Ascending aorta (tissue), 2 donors: ENCODE measurements around the gene TCF15. TPM values are rescaled to one million over a fixed set of nuclear protein-coding genes. Genes with fewer than 3 reads are reported as not detected.

Experiments
- DNase-seq, 2 donors: peaks; one replicate each; pipeline ENCODE4 v3.0.0-alpha.2; 2019; ENCODE audit warnings: low spot score in 2 of 2
- H3K27ac ChIP-seq, 2 donors: fragments of 200-600 bp; sonication (generic); one replicate each; pipeline ENCODE4 v1.5.1; 2016 to 2017; ENCODE audit warnings: mild to moderate bottlenecking in 1 of 2
- H3K27me3 ChIP-seq: fragments of 200-600 bp; sonication (generic); one replicate; pipeline ENCODE4 v1.5.1; 2017
- H3K36me3 ChIP-seq, 2 donors: fragments of 200-600 bp; sonication (generic); one replicate each; pipeline ENCODE4 v1.5.1; 2016
- H3K4me1 ChIP-seq, 2 donors: fragments of 200-600 bp; sonication (generic); one replicate each; pipeline ENCODE4 v1.5.1; 2016 to 2017; ENCODE audit warnings: mild to moderate bottlenecking in 1 of 2
- H3K4me3 ChIP-seq, 2 donors: fragments of 200-600 bp; sonication (generic); one replicate each; pipeline ENCODE4 v1.5.1; 2016 to 2017; ENCODE audit warnings: mild to moderate bottlenecking in 1 of 2
- H3K9me3 ChIP-seq, 2 donors: fragments of 200-600 bp; sonication (generic); one replicate each; pipeline ENCODE4 v1.5.1; 2016
- CTCF ChIP-seq, 3 experiments: fragments of 200-600 bp in 2 of 3; fragments of 450-650 bp in 1 of 3; sonication (generic) in 2 of 3; IDR thresholded peaks; one replicate each; pipeline ENCODE4 v1.5.1; 2016 to 2019; ENCODE audit warnings: antibody characterized with exemption in 3 of 3, mild to moderate bottlenecking in 1 of 3, moderate library complexity in 1 of 3
- intact Hi-C: fragments of 100-400 bp; cut with DNase I; formaldehyde crosslinking; loops from one replicate; pipeline ENCODE4 v1.15.1; 2023
- total RNA-seq: library from RNA; depleted of rRNA; stranded (reverse); fragments of >200 nt; gene quantifications from one replicate; pipeline ENCODE4 v1.1.0, GENCODE V29; 2016

TCF15 gene
- total RNA-seq, 1 donor from 2014 or later, result 8.3 TPM

DNA sequence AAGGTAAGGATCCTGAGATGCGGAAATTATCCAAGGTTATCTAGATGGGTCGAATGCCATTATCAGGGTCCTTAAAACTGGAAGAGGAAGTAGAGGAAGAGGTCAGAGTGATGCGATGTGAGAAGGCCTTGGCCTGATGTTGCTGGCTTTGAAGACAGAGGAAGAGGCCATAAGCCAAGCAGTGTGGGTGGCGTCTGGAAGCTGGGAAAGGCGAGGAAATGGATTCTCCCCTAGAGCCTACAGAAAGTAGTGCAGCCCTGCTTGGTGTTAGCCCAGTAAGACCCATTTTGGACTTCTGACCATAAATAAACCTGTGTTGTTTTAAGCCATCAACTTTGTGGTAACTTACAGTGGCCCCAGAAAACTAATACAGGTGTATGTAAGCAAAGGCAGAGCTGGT, 40.8 kb upstream of the TCF15 start:
- H3K4me3 ChIP-seq, result no peak overlapping the region
- TF ChIP-seq CTCF (IDR thresholded peaks at IDR 0.05), result no peak
- H3K36me3 ChIP-seq, result peaks cover 29 to 39% of the 10 kb centered on the region in 2 donors
- no peaks in the 10 kb centered on the region for H3K27me3 ChIP-seq
- intact Hi-C loops, result loop anchor here (5.0 to 10.0 kb wide), 6 partner anchors 189 to 1164 kb away; partner anchors contain the start of genes FKBP1A, NRSN2, NSFL1C and PSMF1
- H3K9me3 ChIP-seq, result peaks cover 0 to 8% of the 10 kb centered on the region in 2 donors
- peaks cover 9% of the 10 kb centered on the region in 2 donors for H3K4me1 ChIP-seq
- no peak for DNase-seq
- H3K27ac ChIP-seq, result no peak overlapping the region

GRCh38 chr20:650281-650680, 40.2 kb upstream of the TCF15 start:
- Histone ChIP-seq H3K4me1 (peaks cover 9 to 11% of the 10 kb centered on the region in 2 donors), H3K4me3 (no peak overlapping the region), H3K36me3 (peaks cover 29 to 39% of the 10 kb centered on the region in 2 donors), H3K27me3 (no peaks in the 10 kb centered on the region), H3K9me3 (peaks cover 0 to 8% of the 10 kb centered on the region in 2 donors), H3K27ac (no peak overlapping the region)
- intact Hi-C loops, result loop anchor here (5.0 to 10.0 kb wide), 6 partner anchors 188 to 1165 kb away; partner anchors contain the start of genes FKBP1A, NRSN2, NSFL1C and PSMF1
- no peak for TF ChIP-seq CTCF (IDR thresholded peaks at IDR 0.05)
- no peak for DNase-seq

- DNase-seq, result no peak
- Histone ChIP-seq H3K4me1 (peaks cover 3 to 5% of the 10 kb centered on the region in 2 donors), H3K27ac (no peak overlapping the region), H3K4me3 (no peak overlapping the region), H3K36me3 (peaks cover 29 to 39% of the 10 kb centered on the region in 2 donors), H3K27me3 (no peaks in the 10 kb centered on the region), H3K9me3 (peaks cover 0 to 8% of the 10 kb centered on the region in 2 donors)
- intact Hi-C loops, result no loop called here
- TF ChIP-seq CTCF (IDR thresholded peaks at IDR 0.05), result no peak
Measured at GRCh38 chr20:647479-648019, 37.4 kb upstream of the TCF15 start.

DNA sequence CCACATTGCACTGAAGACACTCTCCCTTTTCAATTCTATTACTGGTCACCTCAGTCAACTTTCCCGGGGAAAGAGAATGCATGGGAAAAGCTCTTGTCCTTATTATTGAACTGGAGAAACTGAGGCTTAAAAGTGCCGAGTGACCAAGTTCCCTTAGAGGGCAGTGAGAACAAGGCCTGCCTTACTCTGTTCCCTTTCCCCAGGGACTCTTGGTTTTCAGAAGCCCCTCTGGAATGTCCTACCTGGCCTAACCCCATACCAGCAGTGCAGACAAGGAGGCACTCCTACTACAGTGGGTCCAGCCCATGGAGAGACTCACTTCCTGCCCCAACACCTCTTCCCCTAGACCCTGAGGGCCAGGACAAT, 36.7 kb upstream of the TCF15 start:
- TF ChIP-seq CTCF (IDR thresholded peaks at IDR 0.05), result no peak
- Histone ChIP-seq H3K27me3 (no peaks in the 10 kb centered on the region), H3K4me1 (peaks cover 2 to 3% of the 10 kb centered on the region in 2 donors), H3K4me3 (no peak overlapping the region), H3K36me3 (peaks cover 29 to 39% of the 10 kb centered on the region in 2 donors), H3K27ac (no peak overlapping the region), H3K9me3 (peaks cover 0 to 8% of the 10 kb centered on the region in 2 donors)
- DNase-seq, result no peak
- intact Hi-C loops, result no loop called here

DNA sequence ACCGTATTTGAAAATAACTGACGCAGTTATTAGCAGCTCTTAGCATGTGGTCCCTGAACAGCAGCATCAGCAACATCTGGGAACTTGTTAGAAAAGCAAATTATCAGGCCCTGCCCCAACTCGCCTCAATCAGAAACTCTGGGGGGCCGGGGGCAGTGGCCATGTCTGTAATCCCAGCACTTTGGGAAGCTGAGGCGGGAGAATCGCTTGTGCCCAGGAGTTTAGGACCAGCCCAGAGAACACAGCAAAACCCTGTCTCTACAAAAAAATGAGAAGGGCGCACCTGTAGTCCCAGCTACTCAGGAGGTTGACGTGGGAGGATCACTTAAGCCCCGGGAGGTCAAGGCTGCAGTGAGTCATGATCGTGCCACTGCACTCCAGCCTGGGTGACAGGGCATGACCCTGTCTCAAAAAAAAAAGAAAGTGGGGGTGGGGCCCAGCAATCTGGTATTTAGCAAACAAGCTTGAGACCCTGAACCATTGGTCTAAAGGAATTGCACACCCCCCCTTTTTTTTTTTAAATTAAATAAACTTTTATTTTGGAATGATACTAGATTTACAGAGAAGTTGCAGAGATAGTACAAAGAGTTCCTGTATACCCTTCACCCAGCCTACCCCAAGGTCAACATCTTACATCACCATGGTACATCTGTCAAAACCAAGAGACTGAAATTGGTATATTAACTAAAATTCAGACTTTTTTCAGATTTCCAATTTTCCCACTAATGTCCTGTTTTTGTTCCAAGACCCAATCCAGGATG, 36.2 kb upstream of the TCF15 start:
- Histone ChIP-seq H3K4me3 (no peak overlapping the region), H3K4me1 (peaks cover 2 to 3% of the 10 kb centered on the region in 2 donors), H3K36me3 (peaks cover 29 to 39% of the 10 kb centered on the region in 2 donors), H3K27me3 (no peaks in the 10 kb centered on the region), H3K9me3 (peaks cover 0 to 8% of the 10 kb centered on the region in 2 donors), H3K27ac (no peak overlapping the region)
- no peak for TF ChIP-seq CTCF (IDR thresholded peaks at IDR 0.05)
- no peak for DNase-seq
- intact Hi-C loops, result no loop called here
